ENCODE results near the gene RALGAPA1. TPM values are rescaled to one million over a fixed set of nuclear protein-coding genes. Genes with fewer than 3 reads are reported as not detected.

RALGAPA1 gene
- total RNA-seq, 4 donors from 2014 or later, result 44.1 to 138 (median 108) TPM

GRCh38 chr14:35809597-35809996 lies 502 bp upstream of the RALGAPA1 start:
- H3K27ac ChIP-seq, result peak overlapping the region; percentile 87
- intact Hi-C loops (cut with DNase I; ENCODE audit: low total_unique reads), result no loop called here
- H3K36me3 ChIP-seq, result no peaks in the 10 kb centered on the region
- no peak for TF ChIP-seq CTCF (IDR thresholded peaks at IDR 0.05)
- TF ChIP-seq POLR2A (IDR thresholded peaks at IDR 0.05), result no peak
- H3K4me1 ChIP-seq, result peaks cover 0 to 7% of the 10 kb centered on the region in 2 donors
- no peak for DNase-seq
- H3K4me3 ChIP-seq, result peak overlapping the region; percentile 64 to 70
- H3K9me3 ChIP-seq, result no peaks in the 10 kb centered on the region
- H3K27me3 ChIP-seq, result no peaks in the 10 kb centered on the region

- H3K4me1 ChIP-seq, result peaks cover 0 to 7% of the 10 kb centered on the region in 2 donors
- H3K9me3 ChIP-seq, result no peaks in the 10 kb centered on the region
- peak in 1 of 2 donors; percentile 28 for DNase-seq
- no peaks in the 10 kb centered on the region for H3K27me3 ChIP-seq
- TF ChIP-seq POLR2A (IDR thresholded peaks at IDR 0.05) (no peak), CTCF (IDR thresholded peaks at IDR 0.05) (no peak)
- H3K4me3 ChIP-seq, result peak overlapping the region; percentile 64 to 70
- no peaks in the 10 kb centered on the region for H3K36me3 ChIP-seq
- H3K27ac ChIP-seq, result peak overlapping the region; percentile 87
- intact Hi-C loops (cut with DNase I; ENCODE audit: low total_unique reads), result no loop called here
Observed at GRCh38 chr14:35808076-35808637, 938 bp downstream of the RALGAPA1 start.

GRCh38 chr14:35807131-35807961 lies 1.7 kb downstream of the RALGAPA1 start:
- H3K27ac ChIP-seq, result no peak overlapping the region

GRCh38 chr14:35806006-35806907 lies 2.8 kb downstream of the RALGAPA1 start:
- intact Hi-C loops (cut with DNase I; ENCODE audit: low total_unique reads), result no loop called here
- TF ChIP-seq POLR2A (IDR thresholded peaks at IDR 0.05) (no peak), CTCF (IDR thresholded peaks at IDR 0.05) (no peak)

More at GRCh38 chr14:35807131-35807961, 1.7 kb downstream of the RALGAPA1 start:
- Histone ChIP-seq H3K9me3 (no peaks in the 10 kb centered on the region), H3K27me3 (no peaks in the 10 kb centered on the region), H3K4me1 (peaks cover 0 to 7% of the 10 kb centered on the region in 2 donors), H3K36me3 (no peaks in the 10 kb centered on the region), H3K4me3 (peak overlapping the region in 1 of 2 donors; percentile 64)
- TF ChIP-seq CTCF (IDR thresholded peaks at IDR 0.05) (no peak), POLR2A (IDR thresholded peaks at IDR 0.05) (no peak)
- no peak for DNase-seq
- intact Hi-C loops (cut with DNase I; ENCODE audit: low total_unique reads), result no loop called here

More at GRCh38 chr14:35806006-35806907, 2.8 kb downstream of the RALGAPA1 start:
- H3K27ac ChIP-seq, result no peak overlapping the region
- DNase-seq, result no peak
- no peaks in the 10 kb centered on the region for H3K36me3 ChIP-seq
- H3K4me3 ChIP-seq, result no peak overlapping the region
- no peaks in the 10 kb centered on the region for H3K9me3 ChIP-seq
- H3K27me3 ChIP-seq, result no peaks in the 10 kb centered on the region
- H3K4me1 ChIP-seq, result peaks cover 0 to 7% of the 10 kb centered on the region in 2 donors
